ENCODE measurements around the gene JAZF1.

Gene JAZF1

GRCh38 chr7:27883696-27884095 lies 296.9 kb downstream of the JAZF1 start:
- Histone ChIP-seq H2BK5ac (ENCODE audit: low read length) (no peak overlapping the region), H2AFZ (ENCODE audit: low read length) (peak overlapping the region; percentile 83), H2BK15ac (ENCODE audit: low read length) (no peak overlapping the region), H3K4me1 (ENCODE audit: control insufficient read depth in 2 of 2, insufficient read depth in 1 of 2, low read depth in 1 of 2, low read length in 2 of 2) (peaks cover 8 to 31% of the 10 kb centered on the region in 2 donors), H4K8ac (ENCODE audit: low read depth, low read length) (no peak overlapping the region), H2BK12ac (ENCODE audit: low read length) (no peak overlapping the region), H3K4me2 (ENCODE audit: insufficient read depth, low read length, poor library complexity, severe bottlenecking) (no peak overlapping the region), H3K27ac (replicated peaks; ENCODE audit: low read length) (no peak overlapping the region), H4K91ac (ENCODE audit: low read depth, low read length, poor library complexity) (no peak overlapping the region), H2BK120ac (ENCODE audit: low read depth, low read length) (no peak overlapping the region), H3K23ac (ENCODE audit: low read depth, low read length, poor library complexity) (no peak overlapping the region), H3K36me3 (replicated peaks in 1 of 2; ENCODE audit: control insufficient read depth in 2 of 2, insufficient read depth in 2 of 2, low read length in 2 of 2) (no peaks in the 10 kb centered on the region), H2AK5ac (ENCODE audit: low read depth, low read length) (no peak overlapping the region), H3K14ac (ENCODE audit: low read length) (no peak overlapping the region), H3K4ac (ENCODE audit: low read length) (no peak overlapping the region), H3K9ac (ENCODE audit: low read depth, low read length, poor library complexity) (no peak overlapping the region), H3K27me3 (ENCODE audit: control insufficient read depth in 3 of 3, insufficient read depth in 3 of 3, low read depth in 1 of 3, low read length in 3 of 3) (no peaks in the 10 kb centered on the region), H3K4me3 (ENCODE audit: low read length in 2 of 2) (no peak overlapping the region), H3K9me3 (replicated peaks in 1 of 2; ENCODE audit: control insufficient read depth in 2 of 2, insufficient read depth in 1 of 2, low read depth in 1 of 2, low read length in 2 of 2) (no peaks in the 10 kb centered on the region), H3K79me1 (ENCODE audit: low read depth, low read length) (no peaks in the 10 kb centered on the region), H3K18ac (ENCODE audit: low read length) (no peak overlapping the region)
- WGBS, 2 donors (ENCODE audit: extremely low coverage in 2 of 2, insufficient read length in 2 of 2, insufficient replicate concordance in 1 of 2) = no CpG with 5 or more reads among the region's 4 CpGs
- DNase-seq (ENCODE audit: low spot score) = no peak

- H2BK120ac ChIP-seq (ENCODE audit: low read depth, low read length) = no peak overlapping the region
- no peaks in the 10 kb centered on the region for H3K36me3 ChIP-seq (replicated peaks in 1 of 2; ENCODE audit: control insufficient read depth in 2 of 2, insufficient read depth in 2 of 2, low read length in 2 of 2)
- H4K8ac ChIP-seq (ENCODE audit: low read depth, low read length) = no peak overlapping the region
- no peak overlapping the region for H3K9ac ChIP-seq (ENCODE audit: low read depth, low read length, poor library complexity)
- no peak overlapping the region for H2AFZ ChIP-seq (ENCODE audit: low read length)
- H2BK5ac ChIP-seq (ENCODE audit: low read length) = no peak overlapping the region
- H3K9me3 ChIP-seq (replicated peaks in 1 of 2; ENCODE audit: control insufficient read depth in 2 of 2, insufficient read depth in 1 of 2, low read depth in 1 of 2, low read length in 2 of 2) = peaks cover 0 to 8% of the 10 kb centered on the region in 2 donors
- H3K79me1 ChIP-seq (ENCODE audit: low read depth, low read length) = no peaks in the 10 kb centered on the region
- H4K91ac ChIP-seq (ENCODE audit: low read depth, low read length, poor library complexity) = no peak overlapping the region
- H2BK15ac ChIP-seq (ENCODE audit: low read length) = no peak overlapping the region
- DNase-seq (ENCODE audit: low spot score) = no peak
- H3K27me3 ChIP-seq (ENCODE audit: control insufficient read depth in 3 of 3, insufficient read depth in 3 of 3, low read depth in 1 of 3, low read length in 3 of 3) = no peaks in the 10 kb centered on the region
- H2BK12ac ChIP-seq (ENCODE audit: low read length) = no peak overlapping the region
- H3K14ac ChIP-seq (ENCODE audit: low read length) = no peak overlapping the region
- no peak overlapping the region for H2AK5ac ChIP-seq (ENCODE audit: low read depth, low read length)
- no peak overlapping the region for H3K23ac ChIP-seq (ENCODE audit: low read depth, low read length, poor library complexity)
- WGBS, 2 donors (ENCODE audit: extremely low coverage in 2 of 2, insufficient read length in 2 of 2, insufficient replicate concordance in 1 of 2) = no CpG with 5 or more reads among the region's 8 CpGs
- H3K27ac ChIP-seq (replicated peaks; ENCODE audit: low read length) = no peak overlapping the region
- H3K18ac ChIP-seq (ENCODE audit: low read length) = no peak overlapping the region
- H3K4me1 ChIP-seq (ENCODE audit: control insufficient read depth in 2 of 2, insufficient read depth in 1 of 2, low read depth in 1 of 2, low read length in 2 of 2) = peaks cover 0 to 3% of the 10 kb centered on the region in 2 donors
- H3K4ac ChIP-seq (ENCODE audit: low read length) = no peak overlapping the region
- H3K4me3 ChIP-seq (ENCODE audit: low read length in 2 of 2) = no peak overlapping the region
- H3K4me2 ChIP-seq (ENCODE audit: insufficient read depth, low read length, poor library complexity, severe bottlenecking) = no peak overlapping the region
Observed at GRCh38 chr7:27876756-27877155, 303.8 kb downstream of the JAZF1 start.

- no peak overlapping the region for H2AFZ ChIP-seq (ENCODE audit: low read length)
- no peak overlapping the region for H2BK12ac ChIP-seq (ENCODE audit: low read length)
- H3K9ac ChIP-seq (ENCODE audit: low read depth, low read length, poor library complexity) = no peak overlapping the region
- H3K27ac ChIP-seq (replicated peaks; ENCODE audit: low read length) = no peak overlapping the region
- H3K4me2 ChIP-seq (ENCODE audit: insufficient read depth, low read length, poor library complexity, severe bottlenecking) = no peak overlapping the region
- no peaks in the 10 kb centered on the region for H3K27me3 ChIP-seq (ENCODE audit: control insufficient read depth in 3 of 3, insufficient read depth in 3 of 3, low read depth in 1 of 3, low read length in 3 of 3)
- H2BK5ac ChIP-seq (ENCODE audit: low read length) = no peak overlapping the region
- WGBS, 2 donors (ENCODE audit: extremely low coverage in 2 of 2, insufficient read length in 2 of 2, insufficient replicate concordance in 1 of 2) = no CpG with 5 or more reads among the region's 2 CpGs
- H2BK120ac ChIP-seq (ENCODE audit: low read depth, low read length) = no peak overlapping the region
- H3K4ac ChIP-seq (ENCODE audit: low read length) = no peak overlapping the region
- H4K91ac ChIP-seq (ENCODE audit: low read depth, low read length, poor library complexity) = no peak overlapping the region
- no peak overlapping the region for H3K14ac ChIP-seq (ENCODE audit: low read length)
- no peak overlapping the region for H3K18ac ChIP-seq (ENCODE audit: low read length)
- H3K9me3 ChIP-seq (replicated peaks in 1 of 2; ENCODE audit: control insufficient read depth in 2 of 2, insufficient read depth in 1 of 2, low read depth in 1 of 2, low read length in 2 of 2) = peaks cover 0 to 8% of the 10 kb centered on the region in 2 donors
- DNase-seq (ENCODE audit: low spot score) = no peak
- H3K4me3 ChIP-seq (ENCODE audit: low read length in 2 of 2) = no peak overlapping the region
- H2AK5ac ChIP-seq (ENCODE audit: low read depth, low read length) = no peak overlapping the region
- no peak overlapping the region for H3K23ac ChIP-seq (ENCODE audit: low read depth, low read length, poor library complexity)
- peaks cover 0 to 3% of the 10 kb centered on the region in 2 donors for H3K4me1 ChIP-seq (ENCODE audit: control insufficient read depth in 2 of 2, insufficient read depth in 1 of 2, low read depth in 1 of 2, low read length in 2 of 2)
- H4K8ac ChIP-seq (ENCODE audit: low read depth, low read length) = no peak overlapping the region
- H3K36me3 ChIP-seq (replicated peaks in 1 of 2; ENCODE audit: control insufficient read depth in 2 of 2, insufficient read depth in 2 of 2, low read length in 2 of 2) = no peaks in the 10 kb centered on the region
- no peaks in the 10 kb centered on the region for H3K79me1 ChIP-seq (ENCODE audit: low read depth, low read length)
- H2BK15ac ChIP-seq (ENCODE audit: low read length) = no peak overlapping the region
Observed at GRCh38 chr7:27875832-27876231, 304.8 kb downstream of the JAZF1 start.

- Histone ChIP-seq H2BK12ac (ENCODE audit: low read length) (no peak overlapping the region), H4K8ac (ENCODE audit: low read depth, low read length) (no peak overlapping the region), H3K79me1 (ENCODE audit: low read depth, low read length) (no peaks in the 10 kb centered on the region), H3K9ac (ENCODE audit: low read depth, low read length, poor library complexity) (no peak overlapping the region), H2BK120ac (ENCODE audit: low read depth, low read length) (no peak overlapping the region), H3K4me1 (ENCODE audit: control insufficient read depth in 2 of 2, insufficient read depth in 1 of 2, low read depth in 1 of 2, low read length in 2 of 2) (peaks cover 0 to 3% of the 10 kb centered on the region in 2 donors), H3K23ac (ENCODE audit: low read depth, low read length, poor library complexity) (no peak overlapping the region), H2BK5ac (ENCODE audit: low read length) (no peak overlapping the region), H3K18ac (ENCODE audit: low read length) (no peak overlapping the region), H3K27me3 (ENCODE audit: control insufficient read depth in 3 of 3, insufficient read depth in 3 of 3, low read depth in 1 of 3, low read length in 3 of 3) (no peaks in the 10 kb centered on the region), H4K91ac (ENCODE audit: low read depth, low read length, poor library complexity) (no peak overlapping the region), H3K9me3 (replicated peaks in 1 of 2; ENCODE audit: control insufficient read depth in 2 of 2, insufficient read depth in 1 of 2, low read depth in 1 of 2, low read length in 2 of 2) (peaks cover 0 to 8% of the 10 kb centered on the region in 2 donors), H2AFZ (ENCODE audit: low read length) (no peak overlapping the region), H3K4me3 (ENCODE audit: low read length in 2 of 2) (no peak overlapping the region), H2BK15ac (ENCODE audit: low read length) (no peak overlapping the region), H3K4ac (ENCODE audit: low read length) (no peak overlapping the region), H3K36me3 (replicated peaks in 1 of 2; ENCODE audit: control insufficient read depth in 2 of 2, insufficient read depth in 2 of 2, low read length in 2 of 2) (no peaks in the 10 kb centered on the region), H3K4me2 (ENCODE audit: insufficient read depth, low read length, poor library complexity, severe bottlenecking) (no peak overlapping the region), H2AK5ac (ENCODE audit: low read depth, low read length) (no peak overlapping the region), H3K14ac (ENCODE audit: low read length) (no peak overlapping the region), H3K27ac (replicated peaks; ENCODE audit: low read length) (no peak overlapping the region)
- WGBS, 2 donors (ENCODE audit: extremely low coverage in 2 of 2, insufficient read length in 2 of 2, insufficient replicate concordance in 1 of 2) = no CpG with 5 or more reads among the region's 9 CpGs
- DNase-seq (ENCODE audit: low spot score) = no peak
Observed at GRCh38 chr7:27875061-27875460, 305.5 kb downstream of the JAZF1 start.
